ENCODE measurements around the gene PIANP.
"Not testable (repeated sequence)": the region's sequence is repeated elsewhere in the genome, so short reads cannot be mapped to it uniquely, and the experiment has no call there.

PIANP gene

DNA sequence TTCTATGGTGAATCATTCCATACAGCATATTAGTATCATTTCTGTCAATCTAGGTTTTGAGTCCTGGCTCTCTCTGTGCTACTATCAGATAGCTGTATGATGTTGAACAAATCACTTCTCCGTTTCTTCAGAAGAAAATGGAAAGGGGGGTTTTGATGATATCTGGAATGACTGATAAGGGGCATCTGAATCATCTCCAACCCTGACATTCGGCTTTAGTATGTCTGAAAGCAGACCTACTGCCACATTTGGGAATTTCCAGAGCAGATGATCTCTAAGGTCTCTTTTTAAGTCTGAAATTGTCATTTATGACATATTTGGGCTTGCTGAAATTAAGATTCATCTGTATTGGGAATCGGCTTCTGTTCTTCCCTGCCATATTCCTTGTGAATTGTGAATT is 42.2 kb upstream of the PIANP start:
- no peak for ATAC-seq (ENCODE audit: low read depth)
- H3K27ac ChIP-seq (ENCODE audit: poor library complexity, severe bottlenecking) = no peak overlapping the region
- H3K4me3 ChIP-seq (ENCODE audit: severe bottlenecking) = no peak overlapping the region
- no peaks in the 10 kb centered on the region for H3K9me3 ChIP-seq (ENCODE audit: severe bottlenecking)
- H3K4me1 ChIP-seq (ENCODE audit: insufficient read depth, poor library complexity, severe bottlenecking) = peaks cover 13% of the 10 kb centered on the region
- H3K36me3 ChIP-seq (ENCODE audit: low read depth) = peaks cover 13% of the 10 kb centered on the region
- no peak for DNase-seq (ENCODE audit: low spot score)
- TF ChIP-seq, protein P1, sequence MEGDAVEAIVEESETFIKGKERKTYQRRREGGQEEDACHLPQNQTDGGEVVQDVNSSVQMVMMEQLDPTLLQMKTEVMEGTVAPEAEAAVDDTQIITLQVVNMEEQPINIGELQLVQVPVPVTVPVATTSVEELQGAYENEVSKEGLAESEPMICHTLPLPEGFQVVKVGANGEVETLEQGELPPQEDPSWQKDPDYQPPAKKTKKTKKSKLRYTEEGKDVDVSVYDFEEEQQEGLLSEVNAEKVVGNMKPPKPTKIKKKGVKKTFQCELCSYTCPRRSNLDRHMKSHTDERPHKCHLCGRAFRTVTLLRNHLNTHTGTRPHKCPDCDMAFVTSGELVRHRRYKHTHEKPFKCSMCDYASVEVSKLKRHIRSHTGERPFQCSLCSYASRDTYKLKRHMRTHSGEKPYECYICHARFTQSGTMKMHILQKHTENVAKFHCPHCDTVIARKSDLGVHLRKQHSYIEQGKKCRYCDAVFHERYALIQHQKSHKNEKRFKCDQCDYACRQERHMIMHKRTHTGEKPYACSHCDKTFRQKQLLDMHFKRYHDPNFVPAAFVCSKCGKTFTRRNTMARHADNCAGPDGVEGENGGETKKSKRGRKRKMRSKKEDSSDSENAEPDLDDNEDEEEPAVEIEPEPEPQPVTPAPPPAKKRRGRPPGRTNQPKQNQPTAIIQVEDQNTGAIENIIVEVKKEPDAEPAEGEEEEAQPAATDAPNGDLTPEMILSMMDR (IDR thresholded peaks at IDR 0.05; ENCODE audit: poor library complexity, severe bottlenecking) = no peak
- H3K27me3 ChIP-seq (ENCODE audit: insufficient read depth, poor library complexity, severe bottlenecking) = no peaks in the 10 kb centered on the region

DNA sequence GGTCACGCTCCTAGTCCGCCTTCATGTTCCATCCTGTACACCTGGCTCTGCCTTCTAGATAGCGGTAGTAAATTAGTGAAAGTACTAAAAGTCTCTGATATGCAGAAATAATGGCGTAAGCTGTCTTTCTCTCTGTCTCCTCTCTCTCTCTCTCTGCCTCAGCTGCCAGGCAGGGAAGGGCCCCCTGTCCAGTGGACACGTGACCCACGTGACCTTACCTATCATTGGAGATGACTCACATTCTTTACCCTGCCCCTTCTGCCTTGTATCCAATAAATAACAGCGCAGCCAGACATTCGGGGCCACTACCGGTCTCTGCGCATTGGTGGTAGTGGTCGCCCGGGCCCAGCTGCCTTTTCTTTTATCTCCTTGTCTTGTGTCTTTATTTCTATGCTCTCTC is 41.5 kb upstream of the PIANP start:
- not testable (repeated sequence) for H3K27me3 ChIP-seq (ENCODE audit: insufficient read depth, poor library complexity, severe bottlenecking); H3K27ac ChIP-seq (ENCODE audit: poor library complexity, severe bottlenecking); H3K36me3 ChIP-seq (ENCODE audit: low read depth); ATAC-seq (ENCODE audit: low read depth); H3K9me3 ChIP-seq (ENCODE audit: severe bottlenecking); H3K4me3 ChIP-seq (ENCODE audit: severe bottlenecking); DNase-seq (ENCODE audit: low spot score)
- peaks cover 13% of the 10 kb centered on the region for H3K4me1 ChIP-seq (ENCODE audit: insufficient read depth, poor library complexity, severe bottlenecking)

DNA sequence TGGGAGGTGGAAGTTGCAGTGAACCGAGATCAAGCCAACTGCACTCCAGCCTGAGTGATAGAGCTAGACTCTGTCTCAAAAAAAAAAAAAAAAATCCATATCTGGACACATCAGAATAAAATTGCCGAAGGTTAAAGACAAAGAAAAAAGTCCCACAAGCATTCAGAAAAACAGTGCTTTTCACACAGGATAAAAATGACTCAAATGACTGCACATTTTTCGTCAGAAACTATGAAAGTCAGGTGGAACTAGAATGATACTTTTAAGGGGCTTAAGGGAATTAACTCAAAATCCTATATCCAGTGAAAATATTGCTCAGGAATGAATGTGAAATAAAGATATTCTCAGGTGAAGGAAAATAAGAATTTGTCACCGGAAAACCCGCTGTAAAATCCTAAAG is 36.1 kb upstream of the PIANP start:
- no peaks in the 10 kb centered on the region for H3K27me3 ChIP-seq (ENCODE audit: insufficient read depth, poor library complexity, severe bottlenecking)
- no peak overlapping the region for H3K4me3 ChIP-seq (ENCODE audit: severe bottlenecking)
- H3K9me3 ChIP-seq (ENCODE audit: severe bottlenecking) = no peaks in the 10 kb centered on the region
- peak overlapping the region; percentile 60 for H3K27ac ChIP-seq (ENCODE audit: poor library complexity, severe bottlenecking)
- H3K4me1 ChIP-seq (ENCODE audit: insufficient read depth, poor library complexity, severe bottlenecking) = peaks cover 6% of the 10 kb centered on the region
- H3K36me3 ChIP-seq (ENCODE audit: low read depth) = no peaks in the 10 kb centered on the region
- ATAC-seq (ENCODE audit: low read depth) (no peak), DNase-seq (ENCODE audit: low spot score) (no peak)
- TF ChIP-seq, protein P1 (IDR thresholded peaks at IDR 0.05; ENCODE audit: poor library complexity, severe bottlenecking) = no peak

GRCh38 chr12:6735448-6736191 is 35.0 kb upstream of the PIANP start:
- peaks cover 7% of the 10 kb centered on the region for H3K36me3 ChIP-seq (ENCODE audit: low read depth)
- H3K27me3 ChIP-seq (ENCODE audit: insufficient read depth, poor library complexity, severe bottlenecking) = no peaks in the 10 kb centered on the region
- ATAC-seq (ENCODE audit: low read depth) (peak; percentile 93), DNase-seq (ENCODE audit: low spot score) (no peak)
- H3K27ac ChIP-seq (ENCODE audit: poor library complexity, severe bottlenecking) = peak overlapping the region; percentile 60
- TF ChIP-seq, protein P1 (IDR thresholded peaks at IDR 0.05; ENCODE audit: poor library complexity, severe bottlenecking) = peak; percentile 91
- no peak overlapping the region for H3K4me3 ChIP-seq (ENCODE audit: severe bottlenecking)
- H3K4me1 ChIP-seq (ENCODE audit: insufficient read depth, poor library complexity, severe bottlenecking) = peaks cover 6% of the 10 kb centered on the region
- no peaks in the 10 kb centered on the region for H3K9me3 ChIP-seq (ENCODE audit: severe bottlenecking)

- Histone ChIP-seq H3K9me3 (ENCODE audit: severe bottlenecking) (no peaks in the 10 kb centered on the region), H3K4me1 (ENCODE audit: insufficient read depth, poor library complexity, severe bottlenecking) (peaks cover 6% of the 10 kb centered on the region), H3K36me3 (ENCODE audit: low read depth) (peaks cover 13% of the 10 kb centered on the region), H3K4me3 (ENCODE audit: severe bottlenecking) (no peak overlapping the region), H3K27ac (ENCODE audit: poor library complexity, severe bottlenecking) (peak overlapping the region; percentile 60), H3K27me3 (ENCODE audit: insufficient read depth, poor library complexity, severe bottlenecking) (no peaks in the 10 kb centered on the region)
- TF ChIP-seq, protein P1 (IDR thresholded peaks at IDR 0.05; ENCODE audit: poor library complexity, severe bottlenecking) = no peak
- DNase-seq (ENCODE audit: low spot score) (no peak), ATAC-seq (ENCODE audit: low read depth) (no peak)
These were observed 34.1 kb upstream of the PIANP start for GRCh38 chr12:6734506-6735387.

All from RWPE2 (cell line).